RWPE2 (cell line): ENCODE measurements around the gene HPSE2.

Experiments
- ATAC-seq: fragments of 200-7000 bp; cut with Tn5 transposase; 3 replicates; pipeline ENCODE4 v1.9.1; 2021; ENCODE audit warnings: low read depth
- DNase-seq: peaks from one replicate; pipeline ENCODE4 v3.0.0-alpha.2; 2020; ENCODE audit warnings: low spot score
- H3K27ac ChIP-seq: fragments of 450-650 bp; 2 replicates; pipeline ENCODE4 v1.5.1; 2017; ENCODE audit warnings: mild to moderate bottlenecking; ENCODE audit not compliant: poor library complexity, severe bottlenecking
- H3K27me3 ChIP-seq: fragments of 250-450 bp; sonication (Bioruptor Pico); 2 replicates; pipeline ENCODE4 v1.5.1; 2021; ENCODE audit warnings: mild to moderate bottlenecking, moderate library complexity; ENCODE audit not compliant: insufficient read depth, poor library complexity, severe bottlenecking
- H3K36me3 ChIP-seq: fragments of 250-450 bp; sonication (Bioruptor Pico); 2 replicates; pipeline ENCODE4 v1.5.1; 2020; ENCODE audit warnings: low read depth, mild to moderate bottlenecking, moderate library complexity
- H3K4me1 ChIP-seq: fragments of 250-450 bp; sonication (Bioruptor Pico); 2 replicates; pipeline ENCODE4 v1.5.1; 2021; ENCODE audit warnings: mild to moderate bottlenecking, moderate library complexity; ENCODE audit not compliant: insufficient read depth, poor library complexity, severe bottlenecking
- H3K4me3 ChIP-seq: fragments of 250-450 bp; sonication (Bioruptor Pico); 2 replicates; pipeline ENCODE4 v1.5.1; 2021; ENCODE audit warnings: mild to moderate bottlenecking, moderate library complexity; ENCODE audit not compliant: severe bottlenecking
- H3K9me3 ChIP-seq: fragments of 250-450 bp; sonication (Bioruptor Pico); 2 replicates; pipeline ENCODE4 v1.5.1; 2021; ENCODE audit warnings: mild to moderate bottlenecking, moderate library complexity; ENCODE audit not compliant: severe bottlenecking
- CTCF ChIP-seq: fragments of 450-650 bp; IDR thresholded peaks from one replicate; pipeline ENCODE4 v1.5.1; 2017; ENCODE audit warnings: mild to moderate bottlenecking, moderate library complexity; ENCODE audit not compliant: poor library complexity, severe bottlenecking

The HPSE2 gene

DNA sequence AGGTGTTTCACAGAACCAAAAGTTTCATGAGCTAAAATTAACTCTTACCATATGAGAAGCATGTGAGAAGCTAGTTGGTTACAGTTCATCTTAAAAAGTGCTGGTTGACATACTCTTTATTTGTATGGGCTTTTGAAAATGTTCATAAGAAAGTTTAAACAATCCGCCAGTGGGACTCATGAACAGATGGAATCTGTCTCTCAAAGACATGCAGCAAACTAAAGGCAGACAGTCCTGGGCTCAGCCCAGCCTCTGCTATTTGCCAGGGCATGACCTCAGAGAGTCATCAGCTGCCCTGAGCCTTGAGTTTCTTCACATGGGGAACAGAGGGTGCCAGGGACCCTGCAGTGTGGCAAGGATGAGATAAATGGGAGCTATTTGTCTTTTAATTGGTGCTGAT lies 823.9 kb downstream of the HPSE2 start:
- no peak overlapping the region for H3K27ac ChIP-seq
- H3K27me3 ChIP-seq, result no peaks in the 10 kb centered on the region
- H3K4me1 ChIP-seq, result peaks cover 4% of the 10 kb centered on the region
- no peaks in the 10 kb centered on the region for H3K9me3 ChIP-seq
- no peak for TF ChIP-seq CTCF
- H3K4me3 ChIP-seq, result no peak overlapping the region
- H3K36me3 ChIP-seq, result no peaks in the 10 kb centered on the region
- no peak for DNase-seq
- no peak for ATAC-seq

GRCh38 chr10:98411166-98411565 lies 824.5 kb downstream of the HPSE2 start:
- no peak for ATAC-seq
- H3K4me1 ChIP-seq, result peaks cover 4% of the 10 kb centered on the region
- no peak for TF ChIP-seq CTCF
- H3K9me3 ChIP-seq, result no peaks in the 10 kb centered on the region
- no peak overlapping the region for H3K4me3 ChIP-seq
- H3K27me3 ChIP-seq, result no peaks in the 10 kb centered on the region
- H3K27ac ChIP-seq, result no peak overlapping the region
- DNase-seq, result no peak
- H3K36me3 ChIP-seq, result no peaks in the 10 kb centered on the region

- H3K9me3 ChIP-seq, result no peaks in the 10 kb centered on the region
- H3K27me3 ChIP-seq, result no peaks in the 10 kb centered on the region
- no peak for TF ChIP-seq CTCF
- H3K36me3 ChIP-seq, result no peaks in the 10 kb centered on the region
- DNase-seq, result no peak
- H3K27ac ChIP-seq, result no peak overlapping the region
- no peak overlapping the region for H3K4me3 ChIP-seq
- no peak for ATAC-seq
- peaks cover 4% of the 10 kb centered on the region for H3K4me1 ChIP-seq
Observed at GRCh38 chr10:98410759-98411158, 824.9 kb downstream of the HPSE2 start.

DNA sequence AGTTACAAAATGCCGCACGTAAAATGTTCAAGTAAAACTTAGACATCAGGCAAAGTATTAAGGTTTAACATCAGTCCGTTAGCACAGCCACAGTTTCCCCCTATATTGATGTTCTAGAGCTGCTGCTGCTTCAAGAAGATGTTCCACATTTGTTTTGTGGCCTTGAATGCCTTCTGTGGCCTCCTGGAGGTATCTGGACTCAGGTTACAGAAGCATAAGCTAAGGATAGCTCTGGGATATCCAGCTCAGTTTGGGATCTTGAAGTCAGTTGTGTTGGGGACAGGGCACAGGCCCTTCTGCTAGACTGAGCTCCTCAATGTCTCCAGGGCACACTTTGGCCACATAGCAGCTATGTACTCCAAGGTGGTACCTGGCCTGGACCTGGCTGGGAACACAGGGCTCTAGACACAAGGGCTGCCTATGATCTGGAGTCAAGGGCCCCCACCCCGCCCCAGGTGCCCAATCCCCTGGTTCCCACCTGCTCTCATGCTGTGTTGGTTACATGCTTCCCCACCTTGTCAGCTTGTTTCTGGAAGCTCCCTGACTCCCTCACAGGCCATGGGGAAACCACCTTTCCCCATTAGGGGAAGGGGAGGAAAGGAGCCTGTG lies 825.4 kb downstream of the HPSE2 start:
- Histone ChIP-seq H3K27me3 (no peaks in the 10 kb centered on the region), H3K4me3 (no peak overlapping the region), H3K27ac (no peak overlapping the region), H3K4me1 (peaks cover 1% of the 10 kb centered on the region), H3K36me3 (no peaks in the 10 kb centered on the region), H3K9me3 (no peaks in the 10 kb centered on the region)
- TF ChIP-seq CTCF, result no peak
- DNase-seq (no peak), ATAC-seq (no peak)

- peaks cover 11% of the 10 kb centered on the region for H3K4me1 ChIP-seq
- H3K4me3 ChIP-seq, result no peak overlapping the region
- no peak overlapping the region for H3K27ac ChIP-seq
- no peak for TF ChIP-seq CTCF
- ATAC-seq (no peak), DNase-seq (no peak)
- no peaks in the 10 kb centered on the region for H3K9me3 ChIP-seq
- no peaks in the 10 kb centered on the region for H3K36me3 ChIP-seq
- H3K27me3 ChIP-seq, result no peaks in the 10 kb centered on the region
Observed at GRCh38 chr10:98408799-98409198, 826.9 kb downstream of the HPSE2 start.
